CD14-positive monocyte (primary cell): Measurements from ENCODE around the gene ANKRD62. TPM values are rescaled to one million over a fixed set of nuclear protein-coding genes. Genes with fewer than 3 reads are reported as not detected.

Experiments used
- DNase-seq, 3 donors: peaks; one replicate each; pipeline ENCODE4 v3.0.0-alpha.2; 2011 to 2022
- H2AFZ ChIP-seq: 2 replicates; pipeline ENCODE4 v1.6.0; 2012; ENCODE audit warnings: mild to moderate bottlenecking, low read depth, low read length, inconsistent platforms; ENCODE audit not compliant: insufficient read depth, poor library complexity, severe bottlenecking
- H3K27ac ChIP-seq, 2 donors: 1 replicate in 1 of 2; 2 replicates in 1 of 2; pipeline ENCODE4 v1.5.1; 2012 to 2013; ENCODE audit warnings: low read length in 2 of 2, control low read depth in 1 of 2, inconsistent platforms in 1 of 2, low read depth in 1 of 2, mild to moderate bottlenecking in 1 of 2
- H3K27me3 ChIP-seq, 2 donors: one replicate each; pipeline versions ENCODE4 v1.6.0 to v1.6.1; 2011 to 2013; ENCODE audit warnings: low read length in 2 of 2; ENCODE audit not compliant: control insufficient read depth in 2 of 2, insufficient read depth in 2 of 2
- H3K36me3 ChIP-seq, 2 donors: replicated peaks in 1 of 2; 1 replicate in 1 of 2; 2 replicates in 1 of 2; pipeline versions ENCODE4 v1.5.1 to v1.6.1; 2012 to 2013; ENCODE audit warnings: low read length in 2 of 2, control low read depth in 1 of 2, inconsistent platforms in 1 of 2, mild to moderate bottlenecking in 1 of 2; ENCODE audit not compliant: insufficient read depth in 2 of 2, control insufficient read depth in 1 of 2
- H3K4me1 ChIP-seq, 2 donors: 1 replicate in 1 of 2; 2 replicates in 1 of 2; pipeline versions ENCODE4 v1.5.1 to v1.6.1; 2012 to 2013; ENCODE audit warnings: low read length in 2 of 2, control low read depth in 1 of 2, inconsistent platforms in 1 of 2, mild to moderate bottlenecking in 1 of 2, moderate library complexity in 1 of 2; ENCODE audit not compliant: insufficient read depth in 2 of 2, control insufficient read depth in 1 of 2
- H3K4me2 ChIP-seq: replicated peaks from 2 replicates; pipeline ENCODE3; 2012; ENCODE audit warnings: low read length, moderate library complexity, mild to moderate bottlenecking; ENCODE audit not compliant: poor library complexity, severe bottlenecking; ENCODE audit errors: extremely low read depth
- H3K4me3 ChIP-seq, 3 experiments: fragments of 200-600 bp in 1 of 3; sonication (generic) in 1 of 3; replicated peaks in 1 of 3; 1 replicate in 2 of 3; 2 replicates in 1 of 3; pipeline ENCODE4 v1.5.1; 2011 to 2013; ENCODE audit warnings: low read length in 3 of 3, mild to moderate bottlenecking in 3 of 3, control low read depth in 2 of 3, low read depth in 2 of 3, inconsistent platforms in 1 of 3, moderate library complexity in 1 of 3
- H3K79me2 ChIP-seq: 2 replicates; pipeline ENCODE4 v1.6.0; 2012; ENCODE audit warnings: mild to moderate bottlenecking, control low read depth, inconsistent platforms, low read length, moderate library complexity; ENCODE audit not compliant: insufficient read depth
- H3K9ac ChIP-seq: 2 replicates; pipeline ENCODE4 v1.6.0; 2017; ENCODE audit warnings: low read length, mild to moderate bottlenecking; ENCODE audit not compliant: insufficient read depth, poor library complexity, severe bottlenecking
- H3K9me3 ChIP-seq, 2 donors: replicated peaks in 1 of 2; 1 replicate in 1 of 2; 2 replicates in 1 of 2; pipeline versions ENCODE4 v1.5.1 to v1.6.1; 2012 to 2013; ENCODE audit warnings: low read length in 2 of 2, control low read depth in 1 of 2; ENCODE audit not compliant: control insufficient read depth in 1 of 2, insufficient read depth in 1 of 2
- H4K20me1 ChIP-seq: 2 replicates; pipeline ENCODE4 v1.6.0; 2012; ENCODE audit warnings: mild to moderate bottlenecking, low read length, control low read depth, moderate library complexity; ENCODE audit not compliant: insufficient read depth
- H3K27ac Mint-ChIP-seq, 7 donors: one replicate each; pipeline ENCODE4 v1.8.0; 2020; ENCODE audit warnings: mild to moderate bottlenecking in 7 of 7, mixed read lengths in 7 of 7, moderate library complexity in 6 of 7, inconsistent platforms in 2 of 7
- H3K27me3 Mint-ChIP-seq, 3 donors: one replicate each; pipeline ENCODE4 v1.8.0; 2021 to 2022; ENCODE audit warnings: low read depth in 3 of 3, mild to moderate bottlenecking in 3 of 3, mixed read lengths in 3 of 3, moderate library complexity in 3 of 3, inconsistent platforms in 1 of 3
- H3K36me3 Mint-ChIP-seq, 2 donors: one replicate each; pipeline ENCODE4 v1.8.0; 2020; ENCODE audit warnings: mixed read lengths in 2 of 2, inconsistent platforms in 1 of 2, mild to moderate bottlenecking in 1 of 2
- H3K4me1 Mint-ChIP-seq: one replicate; pipeline ENCODE4 v1.8.0; 2020; ENCODE audit warnings: mild to moderate bottlenecking, mixed read lengths
- H3K4me3 Mint-ChIP-seq, 2 donors: one replicate each; pipeline ENCODE4 v1.8.0; 2020; ENCODE audit warnings: mild to moderate bottlenecking in 2 of 2, mixed read lengths in 2 of 2, moderate library complexity in 1 of 2
- H3K9me3 Mint-ChIP-seq, 7 donors: one replicate each; pipeline ENCODE4 v1.8.0; 2020 to 2022; ENCODE audit warnings: mixed read lengths in 7 of 7, mild to moderate bottlenecking in 6 of 7, moderate library complexity in 6 of 7, inconsistent platforms in 2 of 7
- CTCF ChIP-seq: fragments of 200-600 bp; IDR thresholded peaks from one replicate; pipeline ENCODE4 v1.8.0; 2022; ENCODE audit warnings: antibody characterized with exemption, mild to moderate bottlenecking
- WGBS: methylation state at CpG from one replicate; pipeline ENCODE4 v1.1.5; 2013; ENCODE audit warnings: missing lambda C conversion rate; ENCODE audit not compliant: insufficient coverage; 5-methylcytosine and 5-hydroxymethylcytosine counted together
- intact Hi-C, 2 donors: fragments of 100-400 bp; cut with micrococcal nuclease; formaldehyde crosslinking; loops; one replicate each; pipeline versions ENCODE4 v1.15.0 to v1.15.1; 2023
- polyA plus RNA-seq, 3 donors: library from polyadenylated mRNA; depleted of rRNA in 1 of 3; unstranded in 2 of 3; stranded (reverse) in 1 of 3; fragments of 300-500 nt in 2 of 3; fragments of >200 nt in 1 of 3; fragmentation: Illumina TruSeq in 2 of 3; gene quantifications; 1 replicate in 2 of 3; 2 replicates in 1 of 3; pipeline ENCODE4 v1.2.3, GENCODE V29; 2012 to 2021

The ANKRD62 gene
- polyA plus RNA-seq, 3 donors, result not detected

DNA sequence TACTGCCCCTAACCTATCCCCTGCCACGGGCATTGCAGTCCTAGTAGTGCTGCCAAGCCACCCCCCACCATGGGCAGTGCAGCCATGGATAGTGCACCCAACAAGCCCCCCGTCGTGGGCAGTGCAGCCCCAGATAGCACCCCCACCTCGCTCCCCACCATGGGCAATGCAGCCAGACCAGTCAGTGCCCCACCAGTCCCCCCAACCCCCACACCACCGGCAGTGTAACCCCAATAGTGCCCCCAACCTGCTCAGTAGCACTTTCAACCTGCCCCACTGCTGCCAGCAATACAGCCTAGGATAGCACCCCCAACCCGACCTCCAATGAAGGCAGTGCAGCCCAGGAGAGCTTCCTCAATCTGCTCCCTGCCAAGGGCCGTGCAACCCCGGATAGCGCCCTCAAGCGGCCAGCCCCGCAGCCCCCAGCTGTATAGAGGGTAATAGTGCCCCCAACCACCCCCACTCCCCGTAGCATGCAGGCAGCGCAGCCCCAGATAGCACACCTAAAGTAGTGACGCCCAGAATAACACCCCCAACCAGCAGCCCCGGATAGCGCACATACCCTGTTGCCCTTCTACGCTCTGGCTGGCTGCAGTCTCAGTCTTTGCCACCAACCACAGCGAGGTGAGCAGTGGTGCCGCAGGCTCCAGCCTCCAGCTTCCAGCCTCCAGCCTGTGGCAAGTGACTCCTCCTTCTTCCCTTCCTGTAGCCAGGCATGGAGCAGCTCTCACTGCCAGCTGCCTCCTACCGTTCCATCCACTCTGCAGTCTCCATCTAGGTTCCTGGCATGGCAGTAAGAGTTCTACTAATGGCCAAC lies 45.4 kb upstream of the ANKRD62 start:
- Histone ChIP-seq H3K4me3 (no peak overlapping the region), H2AFZ (no peak overlapping the region), H3K4me1 (peaks cover 34 to 43% of the 10 kb centered on the region in 2 donors), H3K4me2 (no peak overlapping the region), H3K9ac (no peak overlapping the region), H3K9me3 (no peaks in the 10 kb centered on the region), H3K27ac (no peak overlapping the region), H4K20me1 (no peaks in the 10 kb centered on the region), H3K79me2 (no peaks in the 10 kb centered on the region), H3K27me3 (no peaks in the 10 kb centered on the region), H3K36me3 (no peaks in the 10 kb centered on the region)
- Mint-ChIP-seq H3K4me1 (peaks cover 33% of the 10 kb centered on the region), H3K27me3 (no peaks in the 10 kb centered on the region), H3K27ac (peak overlapping the region in 2 of 7 donors; percentile 7 to 38), H3K9me3 (no peaks in the 10 kb centered on the region), H3K36me3 (no peaks in the 10 kb centered on the region), H3K4me3 (no peak overlapping the region)
- intact Hi-C loops, result no loop called here
- WGBS, result 88% methylated on average over 17 of the region's 20 CpGs
- TF ChIP-seq CTCF, result no peak
- DNase-seq, result no peak

DNA sequence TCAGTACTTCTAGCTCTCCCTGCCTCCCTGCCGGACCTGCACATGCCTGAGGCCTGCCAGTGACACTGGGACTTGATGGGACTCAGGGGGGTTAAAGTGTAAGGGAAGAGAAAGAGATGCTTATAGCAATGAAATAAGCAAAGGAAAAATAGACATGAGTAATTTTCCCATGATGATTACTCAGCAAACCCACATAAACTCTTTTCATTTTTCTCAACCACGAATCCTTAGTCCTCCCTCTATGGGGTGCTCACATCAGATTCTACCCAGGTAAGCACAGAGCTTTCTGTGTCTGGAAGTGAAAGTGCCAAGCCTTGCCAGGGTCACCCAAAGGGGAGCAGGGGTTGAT lies 44.8 kb upstream of the ANKRD62 start:
- no peak overlapping the region for H3K4me3 Mint-ChIP-seq
- H3K27me3 ChIP-seq, result no peaks in the 10 kb centered on the region
- no peak for DNase-seq
- TF ChIP-seq CTCF, result no peak
- H3K4me2 ChIP-seq, result no peak overlapping the region
- no peaks in the 10 kb centered on the region for H3K27me3 Mint-ChIP-seq
- H3K79me2 ChIP-seq, result no peaks in the 10 kb centered on the region
- H2AFZ ChIP-seq, result peak overlapping the region; percentile 41
- no peaks in the 10 kb centered on the region for H3K9me3 ChIP-seq
- H3K9me3 Mint-ChIP-seq, result no peaks in the 10 kb centered on the region
- peak overlapping the region in 3 of 7 donors; percentile 7 to 38 (median 38) for H3K27ac Mint-ChIP-seq
- no peak overlapping the region for H3K9ac ChIP-seq
- intact Hi-C loops, result no loop called here
- no peaks in the 10 kb centered on the region for H3K36me3 ChIP-seq
- no peaks in the 10 kb centered on the region for H4K20me1 ChIP-seq
- peaks cover 37 to 48% of the 10 kb centered on the region in 2 donors for H3K4me1 ChIP-seq
- no peak overlapping the region for H3K4me3 ChIP-seq
- no CpG with 5 or more reads among the region's 2 CpGs for WGBS
- H3K27ac ChIP-seq, result no peak overlapping the region
- H3K4me1 Mint-ChIP-seq, result peaks cover 36% of the 10 kb centered on the region
- H3K36me3 Mint-ChIP-seq, result no peaks in the 10 kb centered on the region
